ENCODE measurements around the gene ARHGEF6.

DNA sequence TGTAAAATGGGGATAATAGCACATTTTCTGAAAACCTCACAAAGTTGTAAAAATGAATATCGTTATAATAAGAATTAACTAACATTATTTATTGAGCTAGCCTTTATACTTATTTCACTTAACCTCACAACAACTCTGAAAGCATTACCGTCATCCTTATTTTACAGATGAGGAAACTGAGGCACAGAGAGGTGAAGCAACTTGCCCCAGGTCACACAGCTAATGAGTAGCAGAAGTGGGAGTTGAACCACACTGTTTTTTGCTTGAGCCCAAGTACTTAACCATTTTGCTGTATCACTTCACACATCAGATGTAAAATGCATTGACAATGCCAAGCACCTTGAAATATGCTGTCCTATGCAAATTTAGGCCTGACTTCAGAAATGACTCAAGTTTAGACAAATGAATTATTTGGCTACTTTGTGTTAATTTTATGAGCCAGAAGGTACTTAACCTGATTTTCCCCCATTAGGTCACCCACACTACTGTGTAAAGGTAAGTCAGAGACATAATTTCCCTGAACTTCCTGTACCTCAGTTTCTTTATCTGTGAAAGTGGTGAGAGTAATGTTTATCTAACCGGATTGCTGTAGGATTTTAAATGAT, 109.6 kb downstream of the ARHGEF6 start:
- TF ChIP-seq CTCF (IDR thresholded peaks at IDR 0.05; ENCODE audit: low read depth, low read length, poor library complexity, severe bottlenecking), result no peak
- no peak for TF ChIP-seq EZH2phosphoT487 (IDR thresholded peaks at IDR 0.05; ENCODE audit: borderline replicate concordance, low read length)
